ENCODE measurements around the gene CPEB4.

DNA sequence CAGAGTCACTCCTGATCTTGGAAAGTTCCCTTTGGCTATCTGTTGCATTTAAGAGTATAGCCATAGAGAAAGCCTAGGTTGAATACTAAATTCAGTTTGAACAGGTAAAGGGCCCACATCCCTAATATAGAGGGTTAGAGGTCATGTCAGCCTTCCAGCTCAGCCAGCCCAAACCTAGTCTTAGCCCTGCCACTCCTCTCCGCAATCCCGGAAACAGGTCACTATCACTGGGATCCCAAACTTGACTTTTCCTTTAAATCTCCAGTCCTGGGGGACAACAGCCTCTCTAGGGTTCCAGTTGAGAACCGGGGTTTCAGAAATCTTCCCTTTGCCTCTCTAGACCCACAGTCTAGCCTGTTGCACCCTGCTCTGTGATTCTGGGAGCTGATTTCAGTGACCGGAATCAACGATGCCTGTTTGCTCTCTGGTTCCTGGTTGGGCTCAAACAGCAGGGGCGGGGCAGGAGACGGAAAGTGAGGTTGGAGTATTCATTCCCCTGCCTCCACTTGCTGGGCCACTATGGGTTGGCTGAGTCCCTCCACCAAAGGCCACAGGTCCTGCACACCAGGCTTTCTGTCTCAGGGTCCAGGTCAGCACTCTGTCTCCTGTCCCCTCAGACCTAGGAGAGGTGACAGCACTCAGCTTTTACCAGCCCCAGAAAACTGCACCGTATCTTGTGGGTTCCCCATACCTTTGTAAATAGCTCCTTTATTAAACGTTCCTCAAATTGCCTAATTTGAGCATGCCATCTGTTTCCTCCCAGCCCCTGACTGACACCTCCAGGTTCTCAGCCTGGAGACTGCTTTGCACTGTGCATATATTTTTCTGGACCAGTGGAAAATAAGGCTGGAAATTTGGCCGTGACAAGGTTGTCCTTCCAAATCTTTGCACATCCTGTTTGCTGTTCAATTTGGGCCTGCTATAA is 23.8 kb upstream of the CPEB4 start:
- TF ChIP-seq EZH2 (IDR thresholded peaks at IDR 0.05) (no peak), EZH2phosphoT487 (IDR thresholded peaks at IDR 0.05) (no peak)
- TF ChIP-seq, protein P1, sequence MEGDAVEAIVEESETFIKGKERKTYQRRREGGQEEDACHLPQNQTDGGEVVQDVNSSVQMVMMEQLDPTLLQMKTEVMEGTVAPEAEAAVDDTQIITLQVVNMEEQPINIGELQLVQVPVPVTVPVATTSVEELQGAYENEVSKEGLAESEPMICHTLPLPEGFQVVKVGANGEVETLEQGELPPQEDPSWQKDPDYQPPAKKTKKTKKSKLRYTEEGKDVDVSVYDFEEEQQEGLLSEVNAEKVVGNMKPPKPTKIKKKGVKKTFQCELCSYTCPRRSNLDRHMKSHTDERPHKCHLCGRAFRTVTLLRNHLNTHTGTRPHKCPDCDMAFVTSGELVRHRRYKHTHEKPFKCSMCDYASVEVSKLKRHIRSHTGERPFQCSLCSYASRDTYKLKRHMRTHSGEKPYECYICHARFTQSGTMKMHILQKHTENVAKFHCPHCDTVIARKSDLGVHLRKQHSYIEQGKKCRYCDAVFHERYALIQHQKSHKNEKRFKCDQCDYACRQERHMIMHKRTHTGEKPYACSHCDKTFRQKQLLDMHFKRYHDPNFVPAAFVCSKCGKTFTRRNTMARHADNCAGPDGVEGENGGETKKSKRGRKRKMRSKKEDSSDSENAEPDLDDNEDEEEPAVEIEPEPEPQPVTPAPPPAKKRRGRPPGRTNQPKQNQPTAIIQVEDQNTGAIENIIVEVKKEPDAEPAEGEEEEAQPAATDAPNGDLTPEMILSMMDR (IDR thresholded peaks at IDR 0.05), result no peak
